GM19238 (cell line): ENCODE data around the gene RIIAD1.
"Not testable (repeated sequence)": the region's sequence is repeated elsewhere in the genome, so short reads cannot be mapped to it uniquely, and the experiment has no call there.

Experiments
- DNase-seq: peaks from one replicate; pipeline ENCODE4 v3.0.0; 2011; ENCODE audit warnings: low spot score; ENCODE audit not compliant: insufficient read length

The RIIAD1 gene

GRCh38 chr1:151729966-151730291 is 8.6 kb downstream of the RIIAD1 start:
- DNase-seq = no peak

DNA sequence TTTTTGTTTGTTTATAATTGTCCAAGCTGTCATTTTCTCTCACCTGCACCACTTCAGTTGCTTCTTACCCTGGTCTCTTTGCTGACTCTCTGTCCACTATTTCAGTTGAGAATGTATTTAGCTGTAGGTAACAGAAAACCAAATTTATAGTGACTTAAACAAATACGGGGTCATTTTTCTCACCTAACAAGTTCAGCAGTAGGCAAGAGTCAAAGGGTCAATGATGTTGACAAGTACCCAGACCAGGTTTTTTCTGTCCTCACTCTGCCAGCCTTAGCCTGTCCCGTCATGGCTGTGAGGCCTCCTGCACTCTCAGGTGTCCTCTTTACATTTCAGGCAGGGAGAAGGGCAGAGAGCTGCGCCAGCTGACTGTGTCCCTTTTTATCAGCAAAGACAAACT is 11.8 kb downstream of the RIIAD1 start:
- DNase-seq = no peak

DNA sequence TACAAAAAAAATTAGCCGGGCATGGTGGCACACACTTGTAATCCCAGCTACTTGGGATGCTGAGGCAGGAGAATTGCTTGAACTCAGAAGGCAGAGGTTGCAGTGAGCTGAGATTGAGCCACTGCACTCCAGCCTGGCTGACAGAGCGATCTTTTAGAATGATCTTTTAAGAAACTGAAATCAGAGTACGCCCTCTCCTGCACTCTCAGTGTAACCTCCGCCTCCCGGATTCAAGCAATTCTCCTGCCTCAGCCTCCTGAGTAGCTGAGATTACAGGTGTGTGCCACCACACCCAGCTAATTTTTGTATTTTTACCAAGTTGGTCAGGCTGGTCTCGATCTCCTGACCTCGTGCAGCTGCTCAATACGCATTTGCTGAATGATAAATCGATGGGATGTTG is 12.7 kb downstream of the RIIAD1 start:
- not testable (repeated sequence) for DNase-seq

- no peak for DNase-seq
These were observed 15.7 kb downstream of the RIIAD1 start for GRCh38 chr1:151737026-151737425.

DNA sequence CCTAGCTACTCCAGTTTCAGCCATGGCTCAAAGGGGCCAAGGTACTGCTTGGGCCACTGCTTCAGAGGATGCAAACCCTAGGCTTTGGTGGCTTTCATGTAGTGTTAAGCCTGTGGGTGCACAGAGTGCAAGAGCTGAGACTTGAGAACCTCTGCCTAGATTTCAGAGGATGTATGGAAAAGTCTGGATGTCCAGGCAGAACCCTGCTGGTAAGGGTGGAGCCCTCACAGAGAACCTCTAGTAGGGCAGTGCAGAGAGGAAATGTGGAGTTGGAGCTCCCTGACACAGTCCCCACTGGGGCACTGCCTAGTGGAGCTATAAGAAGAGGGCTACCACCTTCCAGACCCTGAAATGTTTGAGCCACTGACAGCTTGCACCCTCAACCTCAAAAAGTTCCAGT is 16.2 kb downstream of the RIIAD1 start:
- DNase-seq = no peak

- DNase-seq = no peak
These were observed 18.5 kb downstream of the RIIAD1 start for GRCh38 chr1:151739590-151740355.

GRCh38 chr1:151741516-151741915 is 20.2 kb downstream of the RIIAD1 start:
- no peak for DNase-seq

- DNase-seq = no peak
These were observed 35.0 kb downstream of the RIIAD1 start for GRCh38 chr1:151756291-151756690.

- no peak for DNase-seq
These were observed 37.9 kb downstream of the RIIAD1 start for GRCh38 chr1:151759241-151759640.

DNA sequence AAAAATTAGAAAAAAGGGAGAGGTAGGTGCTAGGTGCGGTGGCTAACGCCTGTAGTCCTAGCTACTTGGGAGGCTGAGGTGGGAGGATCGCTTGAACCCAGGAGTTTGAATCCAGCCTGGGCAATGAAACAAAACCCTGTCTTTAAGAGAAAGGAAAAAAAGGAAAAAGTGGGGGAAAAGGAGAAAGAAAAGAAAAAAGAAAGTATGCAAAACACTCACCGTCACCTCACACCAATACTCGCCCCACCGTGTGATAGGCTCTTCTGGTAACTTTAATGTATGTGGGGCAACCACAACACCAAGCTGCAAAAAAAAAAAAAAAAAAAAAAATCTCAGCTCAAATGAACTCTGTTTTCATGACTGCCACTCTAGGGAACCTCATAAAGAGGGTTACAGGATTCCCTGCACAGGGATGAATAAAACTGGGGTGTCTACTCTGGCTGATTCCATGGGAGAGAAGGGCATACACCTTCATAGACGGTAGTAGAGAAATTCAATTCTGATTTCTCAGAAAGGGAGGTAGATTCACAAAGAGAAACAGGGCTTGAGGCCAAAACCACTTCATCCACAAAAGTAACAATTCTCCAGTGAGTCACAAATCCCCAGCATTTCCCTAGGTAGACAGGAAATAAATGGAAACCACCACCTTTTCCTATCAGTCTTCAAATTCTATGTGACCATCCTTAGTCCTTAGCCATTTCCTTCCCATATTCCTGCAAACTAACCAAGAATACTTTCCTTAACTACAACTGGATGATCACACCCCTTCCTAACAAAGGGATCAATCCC is 39.5 kb downstream of the RIIAD1 start:
- no peak for DNase-seq

GRCh38 chr1:151762941-151763921 is 41.9 kb downstream of the RIIAD1 start, which contains the start of gene MRPL9:
Gene MRPL9 (minus strand): TSS chr1:151763496. CDS start chr1:151763479, 17 bp downstream.
- DNase-seq = peak; percentile 96

- peak; percentile 10 for DNase-seq
These were observed 42.7 kb downstream of the RIIAD1 start for GRCh38 chr1:151763990-151764389.

DNA sequence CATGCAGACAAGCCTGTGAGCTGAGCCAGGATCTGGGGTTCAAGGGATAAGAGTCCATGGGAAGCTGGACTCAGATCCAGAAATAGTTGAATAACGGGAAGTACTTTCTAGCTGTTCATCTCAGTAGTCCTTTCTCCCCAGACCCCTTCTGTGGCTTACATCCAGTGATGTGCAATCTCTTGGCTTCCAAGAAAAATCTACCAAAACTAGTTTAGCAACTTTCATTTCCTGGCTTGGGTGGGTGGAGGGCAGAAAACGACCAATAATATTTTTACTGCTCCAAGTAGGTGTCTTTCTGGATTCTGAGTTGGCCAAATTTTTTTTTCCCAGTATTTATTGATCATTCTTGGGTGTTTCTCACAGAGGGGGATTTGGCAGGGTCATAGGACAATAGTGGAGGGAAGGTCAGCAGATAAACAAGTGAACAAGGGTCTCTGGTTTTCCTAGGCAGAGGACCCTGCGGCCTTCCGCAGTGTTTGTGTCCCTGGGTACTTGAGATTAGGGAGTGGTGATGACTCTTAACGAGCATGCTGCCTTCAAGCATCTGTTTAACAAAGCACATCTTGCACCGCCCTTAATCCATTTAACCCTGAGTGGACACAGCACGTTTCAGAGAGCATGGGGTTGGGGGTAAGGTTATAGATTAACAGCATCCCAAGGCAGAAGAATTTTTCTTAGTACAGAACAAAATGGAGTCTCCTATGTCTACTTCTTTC is 47.2 kb downstream of the RIIAD1 start:
- not testable (repeated sequence) for DNase-seq

GRCh38 chr1:151769270-151769669 is 47.9 kb downstream of the RIIAD1 start:
- not testable (repeated sequence) for DNase-seq

DNA sequence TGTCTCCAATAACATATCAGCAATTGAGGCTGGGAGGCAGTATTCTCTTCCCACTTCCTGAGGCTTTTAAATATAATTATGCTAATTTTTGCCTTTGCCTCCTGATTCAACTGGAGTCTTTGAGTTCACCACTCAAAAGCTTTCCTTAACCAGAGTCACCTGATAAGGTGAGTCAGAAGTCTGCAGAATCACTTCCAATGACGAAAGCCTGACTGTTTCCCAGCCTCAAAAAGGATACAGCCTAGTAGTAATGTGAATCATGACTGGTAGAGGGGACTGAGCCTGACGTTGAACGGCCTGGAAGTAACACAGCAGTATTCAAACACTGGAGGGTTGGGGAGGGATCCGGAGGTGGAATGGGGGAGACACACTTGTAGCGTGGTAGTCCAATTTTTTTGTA is 52.4 kb downstream of the RIIAD1 start:
- no peak for DNase-seq

DNA sequence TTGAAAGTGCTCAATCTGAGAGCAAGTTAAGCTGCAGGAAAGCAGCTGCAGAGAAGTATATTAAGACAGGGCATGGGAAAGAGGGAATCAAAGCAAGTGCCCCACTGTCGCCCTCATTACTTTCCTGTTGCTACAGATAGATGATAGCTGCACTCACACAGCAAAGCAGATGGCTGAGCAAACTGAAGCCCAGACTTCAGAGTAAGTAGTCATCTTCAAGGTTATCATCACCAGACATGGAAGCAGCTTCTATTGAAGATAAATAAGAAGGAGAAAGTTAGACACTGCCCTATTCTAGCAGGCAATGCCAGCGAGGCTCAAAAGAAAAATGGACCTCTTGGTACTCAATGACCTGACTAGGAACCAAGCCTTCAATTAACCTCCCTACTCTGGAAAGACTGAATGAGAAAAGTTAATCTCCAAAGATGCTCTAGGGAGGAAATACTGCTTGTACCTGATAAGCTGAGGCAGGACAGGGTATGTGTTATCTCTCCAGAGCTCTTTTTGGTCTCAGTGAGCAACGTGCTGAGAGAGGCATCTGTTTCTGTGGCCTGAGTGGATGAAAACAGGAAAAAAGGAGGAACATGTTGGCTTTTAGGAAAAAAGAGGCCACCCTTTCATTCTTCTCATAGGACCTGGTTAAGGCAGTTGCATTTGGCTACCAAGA is 53.1 kb downstream of the RIIAD1 start:
- DNase-seq = no peak

- no peak for DNase-seq
These were observed 54.8 kb downstream of the RIIAD1 start for GRCh38 chr1:151775894-151776664.

DNA sequence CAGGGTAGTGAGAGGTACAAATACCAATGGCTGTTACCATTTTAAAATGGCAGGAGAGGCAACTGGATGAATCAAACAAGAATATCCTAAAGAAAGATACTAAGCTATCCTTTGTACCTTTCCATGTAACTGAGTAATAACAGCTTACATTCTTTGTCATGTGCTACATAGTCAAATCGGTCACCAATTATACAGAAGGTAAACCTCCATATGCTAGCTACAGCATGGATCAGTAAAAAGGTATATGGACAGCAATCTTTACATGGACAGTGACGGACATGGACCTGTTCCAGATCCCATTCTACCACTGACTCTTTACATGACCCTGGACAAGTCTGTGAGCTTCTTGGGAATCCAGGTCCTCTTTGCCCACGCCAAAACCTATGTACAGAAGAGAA is 55.3 kb downstream of the RIIAD1 start:
- DNase-seq = no peak

GRCh38 chr1:151777317-151777716 is 56.0 kb downstream of the RIIAD1 start:
- no peak for DNase-seq
